ENCODE results near the gene TNFRSF4. TPM values are rescaled to one million over a fixed set of nuclear protein-coding genes. Genes with fewer than 3 reads are reported as not detected.

TNFRSF4 gene
- total RNA-seq, 1 experiment from 2014 or later: 0.37 TPM

GRCh38 chr1:1222575-1223225 is 8.7 kb upstream of the TNFRSF4 start:
- peaks cover 21 to 22% of the 10 kb centered on the region in 2 experiments for H3K36me3 ChIP-seq (ENCODE audit: control insufficient read depth in 1 of 2, insufficient read depth in 2 of 2, low read length in 2 of 2)
- H3K79me2 ChIP-seq (ENCODE audit: insufficient read depth, low read length): peaks cover 44% of the 10 kb centered on the region
- H2AFZ ChIP-seq (ENCODE audit: low read depth, low read length, poor library complexity, severe bottlenecking): no peak overlapping the region
- no peaks in the 10 kb centered on the region for H3K27me3 ChIP-seq (ENCODE audit: insufficient read depth, low read length)
- no peaks in the 10 kb centered on the region for H3K9me2 ChIP-seq (ENCODE audit: insufficient read depth)
- ChIA-PET POLR2A (interaction anchor here (0.5 kb wide), 1 partner anchor 25 kb away, joined by 3 read pairs; no protein-coding TSS in a partner anchor), RAD21 (ENCODE audit: low non-redundant PET in 1 of 2, low total read pairs in 2 of 2, uncharacterized antibody in 2 of 2, unreplicated experiment in 2 of 2) (no interaction called here), CTCF (no interaction called here)
- H3K4me3 ChIP-seq (replicated peaks in 1 of 2; ENCODE audit: low read depth in 1 of 2, low read length in 2 of 2): no peak overlapping the region
- no peak overlapping the region for H3K4me2 ChIP-seq (ENCODE audit: low read length)
- peaks cover 0 to 7% of the 10 kb centered on the region in 2 experiments; a peak in 2 of 4 replicates for H3K4me1 ChIP-seq (ENCODE audit: control insufficient read depth in 1 of 2, insufficient read depth in 2 of 2, low read length in 2 of 2)
- H3K27ac ChIP-seq (ENCODE audit: low read depth, low read length): no peak overlapping the region
- ATAC-seq (no peak), DNase-seq (ENCODE audit: low read depth, low spot score) (no peak)
- TF ChIP-seq SIN3A (IDR thresholded peaks at IDR 0.05; ENCODE audit: low read depth) (no peak), CTCF (IDR thresholded peaks at IDR 0.05 in 2 of 3, conservative IDR thresholded peaks at IDR 0.05 in 1 of 3; ENCODE audit: borderline replicate concordance in 1 of 3, insufficient read depth in 1 of 3, low read depth in 2 of 3, low read length in 2 of 3) (no peak), ELF1 (IDR thresholded peaks at IDR 0.05; ENCODE audit: borderline replicate concordance, low read depth) (no peak), MAX (IDR thresholded peaks at IDR 0.05) (no peak), ZBTB33 (IDR thresholded peaks at IDR 0.05; ENCODE audit: extremely low read depth, insufficient replicate concordance, low read length) (no peak), FOSL1 (IDR thresholded peaks at IDR 0.05; ENCODE audit: low read depth) (no peak), TCF7L2 (IDR thresholded peaks at IDR 0.05; ENCODE audit: borderline replicate concordance, extremely low read depth, insufficient read depth, insufficient read length) (no peak), ZNF274 (IDR thresholded peaks at IDR 0.05; ENCODE audit: low read depth, low read length) (no peak), REST (IDR thresholded peaks at IDR 0.05; ENCODE audit: low read depth) (no peak), EGR1 (IDR thresholded peaks at IDR 0.05; ENCODE audit: low read depth) (no peak), YY1 (IDR thresholded peaks at IDR 0.05; ENCODE audit: extremely low read depth, insufficient replicate concordance, low read depth, low read length) (no peak), SRF (IDR thresholded peaks at IDR 0.05; ENCODE audit: low read depth) (no peak)
- BruUV-seq (replicated peaks): no TSS peak
- no peaks in the 10 kb centered on the region for H4K20me1 ChIP-seq (ENCODE audit: insufficient read depth)
- no peaks in the 10 kb centered on the region for H3K9me3 ChIP-seq (ENCODE audit: control insufficient read depth in 1 of 2, insufficient read depth in 1 of 2, low read depth in 1 of 2, low read length in 2 of 2)
- H3K9ac ChIP-seq (ENCODE audit: low read length): no peak overlapping the region
- intact Hi-C loops (cut with micrococcal nuclease): no loop called here

All from HCT116 (cell line).